HepG2 (cell line): ENCODE data around the gene FAM83C. TPM values are rescaled to one million over a fixed set of nuclear protein-coding genes. Genes with fewer than 3 reads are reported as not detected.

Experiments
- ATAD3A ChIP-seq: sonication (generic); formaldehyde crosslinking; IDR thresholded peaks from 2 replicates; pipeline ENCODE4 v1.4.0; 2020; ENCODE audit warnings: missing genetic modification reagents
- ATF6 ChIP-seq: sonication (generic); formaldehyde crosslinking; conservative IDR thresholded peaks from 2 replicates; pipeline ENCODE4 v1.4.0; 2020; ENCODE audit warnings: missing genetic modification reagents
- E2F2 ChIP-seq: sonication (generic); formaldehyde crosslinking; IDR thresholded peaks from 2 replicates; pipeline ENCODE4 v1.4.0; 2020; ENCODE audit warnings: missing genetic modification reagents, borderline replicate concordance
- JUND ChIP-seq: sonication (generic); formaldehyde crosslinking; IDR thresholded peaks from 2 replicates; pipeline ENCODE4 v1.8.0; 2022; ENCODE audit warnings: mild to moderate bottlenecking, missing genetic modification reagents
- TARDBP ChIP-seq: sonication (generic); formaldehyde crosslinking; IDR thresholded peaks from 2 replicates; pipeline ENCODE4 v1.8.0; 2022; ENCODE audit warnings: mild to moderate bottlenecking, missing genetic modification reagents
- ZNF263 ChIP-seq: sonication (generic); formaldehyde crosslinking; IDR thresholded peaks from 2 replicates; pipeline ENCODE4 v1.4.0; 2020; ENCODE audit warnings: missing genetic modification reagents
- ZNF644 ChIP-seq: IDR thresholded peaks from 2 replicates; pipeline ENCODE4 v1.6.1; 2016; ENCODE audit warnings: low read depth
- ZNF766 ChIP-seq: sonication (generic); formaldehyde crosslinking; IDR thresholded peaks from 2 replicates; pipeline ENCODE4 v1.5.0; 2020; ENCODE audit warnings: missing genetic modification reagents, borderline replicate concordance
- ZNF784 ChIP-seq: sonication (generic); formaldehyde crosslinking; IDR thresholded peaks from 2 replicates; pipeline ENCODE4 v1.5.1; 2020; ENCODE audit warnings: missing genetic modification reagents, mild to moderate bottlenecking, borderline replicate concordance
- ZSCAN22 ChIP-seq: sonication (generic); formaldehyde crosslinking; IDR thresholded peaks from 2 replicates; pipeline ENCODE4 v1.4.0; 2020; ENCODE audit warnings: mild to moderate bottlenecking, missing genetic modification reagents
- ZSCAN29 ChIP-seq: sonication (generic); formaldehyde crosslinking; conservative IDR thresholded peaks from 2 replicates; pipeline ENCODE4 v1.4.0; 2020; ENCODE audit warnings: mild to moderate bottlenecking, missing genetic modification reagents
- polyA plus RNA-seq, 8 experiments: library from polyadenylated mRNA; depleted of rRNA in 3 of 8; stranded (reverse) in 7 of 8; unstranded in 1 of 8; fragments of >200 nt; fragmentation: Illumina TruSeq in 4 of 8; extraction: Trizol in 4 of 8; gene quantifications; 2 replicates each; pipeline versions ENCODE4 v1.2.1 to v1.2.3, GENCODE V29; 2011 to 2016; ENCODE audit warnings: low read depth in 4 of 8, missing spikeins in 1 of 8, mixed read lengths in 1 of 8; ENCODE audit not compliant: insufficient read depth in 1 of 8
- total RNA-seq, 5 experiments: library from RNA; depleted of rRNA; stranded (reverse); fragments of >200 nt; fragmentation: Illumina TruSeq; extraction: Trizol; gene quantifications; 2 replicates each; pipeline ENCODE4 v1.2.3, GENCODE V29; 2016; ENCODE audit warnings: low read depth in 1 of 5

Gene FAM83C
- total and polyA plus RNA-seq, 2 of the 13 experiments (the other 11 are each of a cell fraction or from before 2014, with no cell fraction given), result 0.04 TPM; not detected in 1

- TF ChIP-seq E2F2 (CRISPR knock-in tag) (no peak), ATAD3A (no peak), JUND (no peak), TARDBP (no peak), ZNF263 (CRISPR knock-in tag) (no peak), ZNF766 (no peak), ZNF644 (CRISPR knock-in tag) (no peak), ZSCAN29 (no peak), ATF6 (CRISPR knock-in tag) (no peak), ZNF784 (CRISPR knock-in tag) (no peak), ZSCAN22 (no peak)
Measured at GRCh38 chr20:35251613-35251940, 40.6 kb downstream of the FAM83C start (continued).
